RWPE2 (cell line): ENCODE data around the gene TMEM17.

ENCODE experiments used
- ATAC-seq: fragments of 200-7000 bp; cut with Tn5 transposase; 3 replicates; pipeline ENCODE4 v1.9.1; 2021; ENCODE audit warnings: low read depth
- DNase-seq: peaks from one replicate; pipeline ENCODE4 v3.0.0-alpha.2; 2020; ENCODE audit warnings: low spot score
- H3K27ac ChIP-seq: fragments of 450-650 bp; 2 replicates; pipeline ENCODE4 v1.5.1; 2017; ENCODE audit warnings: mild to moderate bottlenecking; ENCODE audit not compliant: poor library complexity, severe bottlenecking
- H3K27me3 ChIP-seq: fragments of 250-450 bp; sonication (Bioruptor Pico); 2 replicates; pipeline ENCODE4 v1.5.1; 2021; ENCODE audit warnings: mild to moderate bottlenecking, moderate library complexity; ENCODE audit not compliant: insufficient read depth, poor library complexity, severe bottlenecking
- H3K36me3 ChIP-seq: fragments of 250-450 bp; sonication (Bioruptor Pico); 2 replicates; pipeline ENCODE4 v1.5.1; 2020; ENCODE audit warnings: low read depth, mild to moderate bottlenecking, moderate library complexity
- H3K4me1 ChIP-seq: fragments of 250-450 bp; sonication (Bioruptor Pico); 2 replicates; pipeline ENCODE4 v1.5.1; 2021; ENCODE audit warnings: mild to moderate bottlenecking, moderate library complexity; ENCODE audit not compliant: insufficient read depth, poor library complexity, severe bottlenecking
- H3K4me3 ChIP-seq: fragments of 250-450 bp; sonication (Bioruptor Pico); 2 replicates; pipeline ENCODE4 v1.5.1; 2021; ENCODE audit warnings: mild to moderate bottlenecking, moderate library complexity; ENCODE audit not compliant: severe bottlenecking
- H3K9me3 ChIP-seq: fragments of 250-450 bp; sonication (Bioruptor Pico); 2 replicates; pipeline ENCODE4 v1.5.1; 2021; ENCODE audit warnings: mild to moderate bottlenecking, moderate library complexity; ENCODE audit not compliant: severe bottlenecking
- TF ChIP-seq, protein P1 (sequence below): fragments of 450-650 bp; IDR thresholded peaks from one replicate; pipeline ENCODE4 v1.5.1; 2017; ENCODE audit warnings: mild to moderate bottlenecking, moderate library complexity; ENCODE audit not compliant: poor library complexity, severe bottlenecking

Gene TMEM17

DNA sequence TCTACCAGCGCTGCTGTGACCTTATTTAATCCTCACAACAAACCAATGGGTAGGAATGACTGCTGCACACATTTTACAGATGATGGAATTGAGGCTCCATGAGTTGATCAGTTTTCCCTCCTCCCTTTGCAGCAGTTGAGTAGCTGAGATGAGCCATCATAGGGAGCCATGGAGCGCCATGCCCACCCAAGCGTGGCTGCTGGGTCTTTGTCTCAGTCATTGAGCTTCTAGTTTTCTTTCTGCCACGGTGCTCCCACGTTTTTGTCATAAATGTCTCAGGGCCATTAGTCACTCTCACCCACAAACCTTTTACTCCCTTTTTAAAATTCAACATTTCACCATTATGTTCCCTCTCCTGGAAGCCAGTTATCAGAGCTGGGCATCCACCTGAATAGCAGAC is 45.8 kb downstream of the TMEM17 start:
- Histone ChIP-seq H3K4me1 (peaks cover 15% of the 10 kb centered on the region), H3K27ac (no peak overlapping the region), H3K9me3 (no peaks in the 10 kb centered on the region), H3K36me3 (no peaks in the 10 kb centered on the region), H3K27me3 (no peaks in the 10 kb centered on the region), H3K4me3 (no peak overlapping the region)
- ATAC-seq (no peak), DNase-seq (no peak)
- TF ChIP-seq, protein P1, sequence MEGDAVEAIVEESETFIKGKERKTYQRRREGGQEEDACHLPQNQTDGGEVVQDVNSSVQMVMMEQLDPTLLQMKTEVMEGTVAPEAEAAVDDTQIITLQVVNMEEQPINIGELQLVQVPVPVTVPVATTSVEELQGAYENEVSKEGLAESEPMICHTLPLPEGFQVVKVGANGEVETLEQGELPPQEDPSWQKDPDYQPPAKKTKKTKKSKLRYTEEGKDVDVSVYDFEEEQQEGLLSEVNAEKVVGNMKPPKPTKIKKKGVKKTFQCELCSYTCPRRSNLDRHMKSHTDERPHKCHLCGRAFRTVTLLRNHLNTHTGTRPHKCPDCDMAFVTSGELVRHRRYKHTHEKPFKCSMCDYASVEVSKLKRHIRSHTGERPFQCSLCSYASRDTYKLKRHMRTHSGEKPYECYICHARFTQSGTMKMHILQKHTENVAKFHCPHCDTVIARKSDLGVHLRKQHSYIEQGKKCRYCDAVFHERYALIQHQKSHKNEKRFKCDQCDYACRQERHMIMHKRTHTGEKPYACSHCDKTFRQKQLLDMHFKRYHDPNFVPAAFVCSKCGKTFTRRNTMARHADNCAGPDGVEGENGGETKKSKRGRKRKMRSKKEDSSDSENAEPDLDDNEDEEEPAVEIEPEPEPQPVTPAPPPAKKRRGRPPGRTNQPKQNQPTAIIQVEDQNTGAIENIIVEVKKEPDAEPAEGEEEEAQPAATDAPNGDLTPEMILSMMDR = no peak

DNA sequence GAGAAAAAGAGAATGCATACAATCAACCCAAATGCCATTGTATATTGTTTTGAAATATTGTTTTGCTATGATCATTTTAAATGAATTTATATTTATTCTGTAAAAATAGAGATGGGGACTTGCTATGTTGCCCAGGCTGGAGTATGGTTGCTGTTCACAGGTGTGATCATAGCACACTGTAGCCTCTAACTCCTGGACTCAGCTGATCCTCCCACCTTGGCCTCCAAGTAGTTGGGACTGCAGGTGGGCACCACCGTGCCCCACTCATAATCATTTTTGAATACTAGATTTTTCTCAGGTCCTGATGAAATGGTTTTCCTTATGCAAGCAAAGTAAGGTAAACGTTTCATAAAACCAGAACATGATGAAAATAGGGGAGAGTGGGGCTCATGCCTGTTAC is 46.3 kb downstream of the TMEM17 start:
- Histone ChIP-seq H3K4me3 (no peak overlapping the region), H3K27ac (no peak overlapping the region), H3K27me3 (no peaks in the 10 kb centered on the region), H3K9me3 (no peaks in the 10 kb centered on the region), H3K36me3 (no peaks in the 10 kb centered on the region), H3K4me1 (peaks cover 15% of the 10 kb centered on the region)
- no peak for ATAC-seq
- TF ChIP-seq, protein P1 = no peak
- no peak for DNase-seq

DNA sequence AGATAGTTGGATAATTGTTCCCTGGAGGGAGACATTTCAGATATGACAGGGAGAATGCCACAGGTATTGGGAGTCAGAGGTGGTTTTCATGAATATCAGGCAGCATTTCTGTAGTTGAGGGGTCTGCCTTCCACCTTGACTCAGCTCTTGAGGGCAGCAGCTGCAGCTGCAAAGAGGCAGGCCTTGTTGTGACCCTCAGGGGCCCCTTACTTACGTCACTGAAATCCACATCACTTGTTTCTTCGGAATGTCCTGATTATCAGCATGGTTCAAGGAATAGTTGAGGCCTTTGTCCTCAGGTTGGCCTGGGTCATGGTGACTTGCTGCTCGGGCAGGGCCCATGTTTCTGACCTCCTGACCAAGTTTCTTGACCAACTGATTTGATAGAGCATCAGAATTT is 46.9 kb downstream of the TMEM17 start:
- Histone ChIP-seq H3K4me1 (peaks cover 15% of the 10 kb centered on the region), H3K27me3 (no peaks in the 10 kb centered on the region), H3K4me3 (no peak overlapping the region), H3K27ac (no peak overlapping the region), H3K9me3 (no peaks in the 10 kb centered on the region), H3K36me3 (no peaks in the 10 kb centered on the region)
- TF ChIP-seq, protein P1 = no peak
- ATAC-seq (no peak), DNase-seq (no peak)

DNA sequence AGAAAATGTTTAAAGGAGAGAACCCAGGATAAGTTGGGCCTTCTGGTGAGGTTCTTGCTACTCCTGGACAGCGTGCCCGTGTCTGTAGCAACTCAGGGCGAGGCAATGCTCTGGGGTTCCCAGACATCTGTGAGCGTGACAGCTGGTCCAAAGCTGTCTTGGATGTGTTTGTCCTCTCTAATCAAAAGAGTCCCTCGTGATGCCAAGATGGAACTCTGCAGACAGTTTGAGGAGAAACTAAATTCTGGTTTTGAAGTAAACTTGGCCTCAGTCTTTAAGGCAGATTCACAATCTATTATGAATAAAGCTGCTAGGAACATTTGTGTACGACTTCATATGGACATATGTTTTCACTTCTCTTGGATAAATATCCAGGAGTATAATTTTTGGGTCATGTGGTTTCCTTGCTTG is 47.3 kb downstream of the TMEM17 start:
- no peak overlapping the region for H3K4me3 ChIP-seq
- no peak overlapping the region for H3K27ac ChIP-seq
- DNase-seq (no peak), ATAC-seq (no peak)
- no peaks in the 10 kb centered on the region for H3K36me3 ChIP-seq
- no peaks in the 10 kb centered on the region for H3K27me3 ChIP-seq
- no peaks in the 10 kb centered on the region for H3K9me3 ChIP-seq
- H3K4me1 ChIP-seq = peaks cover 15% of the 10 kb centered on the region
- TF ChIP-seq, protein P1 = no peak

DNA sequence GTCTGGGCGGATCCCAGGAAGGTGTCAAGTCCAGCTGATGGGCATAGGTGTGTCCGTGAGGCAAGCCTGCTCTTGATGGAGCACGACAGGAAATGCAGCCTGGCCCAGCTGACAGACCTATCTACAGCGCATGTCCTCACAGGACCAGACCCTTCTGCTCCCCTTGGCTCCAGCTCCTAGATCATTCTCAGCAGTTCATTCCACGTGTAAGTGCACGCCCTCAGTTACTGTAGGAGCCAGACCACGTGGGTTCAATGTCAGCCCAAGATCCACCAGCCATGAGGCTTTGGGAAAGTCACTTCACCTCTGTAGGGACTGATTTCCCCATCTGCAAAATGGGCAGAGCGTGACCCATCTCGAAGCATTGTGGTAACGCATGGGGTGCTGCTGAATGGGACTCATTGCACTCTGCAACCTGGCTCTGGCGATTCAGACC is 47.8 kb downstream of the TMEM17 start:
- TF ChIP-seq, protein P1 = no peak
- no peaks in the 10 kb centered on the region for H3K9me3 ChIP-seq
- ATAC-seq (no peak), DNase-seq (no peak)
- H3K27ac ChIP-seq = peak overlapping the region; percentile 30
- H3K4me1 ChIP-seq = peaks cover 15% of the 10 kb centered on the region
- no peaks in the 10 kb centered on the region for H3K36me3 ChIP-seq
- no peaks in the 10 kb centered on the region for H3K27me3 ChIP-seq
- no peak overlapping the region for H3K4me3 ChIP-seq
